ENCODE data around the gene SQSTM1.
"Not testable (repeated sequence)": the region's sequence is repeated elsewhere in the genome, so short reads cannot be mapped to it uniquely, and the experiment has no call there.

SQSTM1 gene

GRCh38 chr5:179854356-179854755 is 33.7 kb downstream of the SQSTM1 start:
- DNase-seq (ENCODE audit: low read depth in 3 of 3), result no peak

GRCh38 chr5:179858241-179858585 is 37.5 kb downstream of the SQSTM1 start:
- DNase-seq (ENCODE audit: low read depth in 3 of 3), result peak in 1 of 3 experiments; percentile 48

- DNase-seq (ENCODE audit: low read depth in 3 of 3), result peak; percentile 82 to 85 (median 84)
These were observed 38.1 kb downstream of the SQSTM1 start, which contains the start of gene MRNIP for GRCh38 chr5:179858586-179859427. Gene MRNIP, minus strand, starts transcription at chr5:179858817. Its CDS starts 21 bp downstream, at chr5:179858796.

- DNase-seq (ENCODE audit: low read depth in 3 of 3), result no peak
These were observed 39.6 kb downstream of the SQSTM1 start for GRCh38 chr5:179860301-179860700.

GRCh38 chr5:179862296-179862695 is 41.6 kb downstream of the SQSTM1 start:
- DNase-seq (ENCODE audit: low read depth in 3 of 3), result no peak

- DNase-seq (ENCODE audit: low read depth in 3 of 3), result no peak
These were observed 42.2 kb downstream of the SQSTM1 start for GRCh38 chr5:179862891-179863290.

GRCh38 chr5:179863449-179864085 is 42.9 kb downstream of the SQSTM1 start:
- no peak for DNase-seq (ENCODE audit: low read depth in 3 of 3)

GRCh38 chr5:179864686-179865085 is 44.0 kb downstream of the SQSTM1 start:
- DNase-seq (ENCODE audit: low read depth in 3 of 3), result no peak

GRCh38 chr5:179865491-179866240 is 45.0 kb downstream of the SQSTM1 start:
- DNase-seq (ENCODE audit: low read depth in 3 of 3), result no peak

GRCh38 chr5:179866241-179867078 is 45.8 kb downstream of the SQSTM1 start:
- DNase-seq (ENCODE audit: low read depth in 3 of 3), result no peak

GRCh38 chr5:179867079-179867465 is 46.4 kb downstream of the SQSTM1 start:
- DNase-seq (ENCODE audit: low read depth in 3 of 3), result no peak

GRCh38 chr5:179867476-179867875 is 46.8 kb downstream of the SQSTM1 start:
- DNase-seq (ENCODE audit: low read depth in 3 of 3), result no peak

- no peak for DNase-seq (ENCODE audit: low read depth in 3 of 3)
These were observed 47.8 kb downstream of the SQSTM1 start for GRCh38 chr5:179868541-179868940.

- no peak for DNase-seq (ENCODE audit: low read depth in 3 of 3)
These were observed 48.4 kb downstream of the SQSTM1 start for GRCh38 chr5:179869101-179869500.

GRCh38 chr5:179869641-179870402 is 49.1 kb downstream of the SQSTM1 start:
- no peak for DNase-seq (ENCODE audit: low read depth in 3 of 3)

- no peak for DNase-seq (ENCODE audit: low read depth in 3 of 3)
These were observed 49.7 kb downstream of the SQSTM1 start for GRCh38 chr5:179870403-179870903.

- DNase-seq (ENCODE audit: low read depth in 3 of 3), result no peak
These were observed 50.2 kb downstream of the SQSTM1 start for GRCh38 chr5:179870952-179871351.

GRCh38 chr5:179871533-179871932 is 50.8 kb downstream of the SQSTM1 start:
- DNase-seq (ENCODE audit: low read depth in 3 of 3), result not testable (repeated sequence)

GRCh38 chr5:179872055-179872827 is 51.5 kb downstream of the SQSTM1 start:
- no peak for DNase-seq (ENCODE audit: low read depth in 3 of 3)
